ENCODE results near the gene KLRC3. TPM values are rescaled to one million over a fixed set of nuclear protein-coding genes. Genes with fewer than 3 reads are reported as not detected.

KLRC3 gene
- total RNA-seq, 2 experiments from 2014 or later = not detected

DNA sequence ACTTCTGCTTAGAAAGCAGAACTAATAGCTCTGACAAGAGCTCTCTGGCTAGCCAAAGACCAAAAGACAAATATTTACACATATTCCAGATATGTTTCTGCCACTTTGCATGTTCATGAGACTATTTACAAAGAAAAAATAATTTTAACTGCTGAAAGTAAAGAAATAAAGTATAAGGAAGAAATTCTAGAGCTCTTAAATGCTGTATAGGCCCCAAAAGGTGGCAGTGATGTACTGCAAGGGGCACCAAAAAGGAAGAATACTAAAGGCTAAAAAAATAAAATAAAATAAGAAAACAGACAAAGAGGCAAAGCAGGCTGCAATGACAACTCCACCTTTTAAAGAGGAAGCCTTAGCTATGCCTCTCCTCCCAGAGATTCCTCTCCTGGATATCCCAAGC is 53.5 kb downstream of the KLRC3 start:
- intact Hi-C loops (cut with DNase I, micrococcal nuclease) = loop anchor here in 1 of 2 experiments (10.0 kb wide), 1 partner anchor 622 kb away; no protein-coding TSS in a partner anchor
- H3K27me3 Mint-ChIP-seq = no peaks in the 10 kb centered on the region
- POLR2A ChIA-PET = interaction anchor here (0.6 kb wide), 1 partner anchor 244 kb away, joined by 4 read pairs; no protein-coding TSS in a partner anchor
- peaks cover 2% of the 10 kb centered on the region for H3K36me3 Mint-ChIP-seq (ENCODE audit: low read depth)
- no peak overlapping the region for H3K4me3 Mint-ChIP-seq
- DNase-seq (no peak), ATAC-seq (no peak)
- CTCF ChIA-PET = interaction anchor here (0.8 to 1.6 kb wide), 6 partner anchors 10 to 1168 kb away, joined by 3 to 4 read pairs (median 4); no protein-coding TSS in a partner anchor
- H3K9me3 Mint-ChIP-seq (ENCODE audit: low read depth) = peaks cover 4% of the 10 kb centered on the region
- no peak overlapping the region for H3K27ac Mint-ChIP-seq
- peaks cover 3% of the 10 kb centered on the region for H3K4me1 Mint-ChIP-seq

DNA sequence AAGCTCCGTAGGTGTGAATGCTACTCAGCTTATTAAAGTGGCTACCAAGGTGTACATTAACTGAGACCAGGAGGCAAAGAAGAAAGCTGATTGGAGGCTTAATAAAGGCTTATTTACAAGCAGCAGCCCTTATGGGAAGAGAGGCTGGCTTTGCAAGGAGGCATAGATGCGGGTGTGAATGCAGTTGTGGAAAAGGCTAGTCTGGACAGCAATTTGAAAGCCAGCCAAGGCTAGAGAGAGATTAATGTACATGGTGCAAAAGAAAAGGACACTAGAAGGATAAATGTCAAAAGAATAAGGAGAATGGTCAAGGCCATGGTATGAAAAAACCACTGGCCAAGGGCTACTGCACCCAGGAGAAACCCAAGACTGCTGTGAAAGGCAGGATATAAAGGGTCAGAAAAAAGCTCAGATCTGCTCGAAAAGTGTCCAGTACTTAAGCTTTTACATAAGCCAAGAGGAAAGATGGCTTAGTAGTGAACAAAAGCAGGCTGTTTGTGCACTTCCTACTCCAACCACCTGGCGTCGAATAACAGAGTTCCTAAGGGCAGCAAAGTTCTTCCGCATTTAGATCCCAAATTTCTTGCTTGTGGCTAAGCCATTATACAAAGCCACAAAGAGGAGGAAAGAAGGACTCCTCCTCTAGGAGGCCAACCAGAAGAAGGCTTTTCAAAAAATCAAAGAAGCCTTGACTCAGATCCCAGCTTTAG is 54.5 kb downstream of the KLRC3 start:
- no peak overlapping the region for H3K4me3 Mint-ChIP-seq
- no peaks in the 10 kb centered on the region for H3K27me3 Mint-ChIP-seq
- peaks cover 2% of the 10 kb centered on the region for H3K36me3 Mint-ChIP-seq (ENCODE audit: low read depth)
- ChIA-PET POLR2A (interaction anchor here (1.7 kb wide), 1 partner anchor 152 kb away, joined by 4 read pairs; no protein-coding TSS in a partner anchor), CTCF (interaction anchor here (0.6 to 1.5 kb wide), 6 partner anchors 11 to 852 kb away, joined by 3 read pairs; no protein-coding TSS in a partner anchor)
- H3K9me3 Mint-ChIP-seq (ENCODE audit: low read depth) = peaks cover 4% of the 10 kb centered on the region
- peaks cover 3% of the 10 kb centered on the region for H3K4me1 Mint-ChIP-seq
- no peak overlapping the region for H3K27ac Mint-ChIP-seq
- no peak for ATAC-seq
- DNase-seq = no peak
- intact Hi-C loops (cut with DNase I, micrococcal nuclease) = loop anchor here in 1 of 2 experiments (1.0 to 10.0 kb wide), 5 partner anchors 45 to 805 kb away; partner anchors contain the start of genes MAGOHB and SMIM10L1

DNA sequence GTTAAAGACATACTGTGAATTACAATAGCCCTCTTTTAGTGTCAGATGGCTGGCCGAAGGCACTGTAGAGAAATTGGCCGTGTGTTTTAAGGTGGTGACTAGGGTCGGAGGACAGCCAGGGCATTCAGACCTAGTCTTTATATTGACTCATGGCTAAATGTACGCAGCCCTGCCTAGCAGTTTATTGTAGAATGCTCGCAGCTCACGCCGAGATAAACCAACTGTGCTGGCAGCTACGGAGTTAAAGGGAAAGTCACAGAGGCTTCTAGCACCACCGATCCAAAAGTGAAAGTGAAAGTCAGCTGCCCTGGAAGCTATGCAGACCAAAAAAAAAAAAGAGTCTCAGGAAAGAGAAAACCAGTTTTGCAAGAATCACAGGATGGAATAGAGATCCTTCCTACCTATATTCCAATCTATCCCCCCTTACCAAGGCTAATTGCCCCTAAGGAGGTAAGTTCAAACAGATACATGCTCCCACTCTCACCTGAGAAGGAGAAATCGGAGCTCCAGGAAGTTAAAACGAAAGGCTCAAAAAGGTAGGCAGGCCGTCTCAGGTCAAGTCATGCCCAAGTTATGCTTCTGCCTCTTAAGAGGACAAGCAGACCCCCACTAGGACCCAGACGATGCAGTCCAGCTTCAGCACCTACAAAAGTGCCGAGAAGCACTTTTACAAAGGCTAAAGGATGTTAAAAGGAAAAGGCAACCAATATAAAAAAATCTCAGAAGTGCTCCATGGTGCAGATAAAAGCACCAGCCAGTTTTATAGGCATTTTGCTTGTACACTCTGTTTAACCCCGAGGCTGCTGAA is 55.4 kb downstream of the KLRC3 start:
- ChIA-PET CTCF (interaction anchor here (0.6 to 1.2 kb wide), 7 partner anchors 9 to 818 kb away, joined by 3 to 4 read pairs (median 3); no protein-coding TSS in a partner anchor), POLR2A (interaction anchor here (0.6 to 1.7 kb wide), 2 partner anchors 43 to 152 kb away, joined by 4 read pairs; no protein-coding TSS in a partner anchor)
- Mint-ChIP-seq H3K27ac (no peak overlapping the region), H3K27me3 (no peaks in the 10 kb centered on the region), H3K36me3 (ENCODE audit: low read depth) (peaks cover 2% of the 10 kb centered on the region), H3K4me1 (peaks cover 3% of the 10 kb centered on the region), H3K4me3 (no peak overlapping the region), H3K9me3 (ENCODE audit: low read depth) (peaks cover 4% of the 10 kb centered on the region)
- intact Hi-C loops (cut with DNase I, micrococcal nuclease) = loop anchor here in 1 of 2 experiments (1.0 to 10.0 kb wide), 6 partner anchors 44 to 806 kb away; partner anchors contain the start of genes MAGOHB and SMIM10L1
- peak; percentile 84 for ATAC-seq
- DNase-seq = peak; percentile 76

DNA sequence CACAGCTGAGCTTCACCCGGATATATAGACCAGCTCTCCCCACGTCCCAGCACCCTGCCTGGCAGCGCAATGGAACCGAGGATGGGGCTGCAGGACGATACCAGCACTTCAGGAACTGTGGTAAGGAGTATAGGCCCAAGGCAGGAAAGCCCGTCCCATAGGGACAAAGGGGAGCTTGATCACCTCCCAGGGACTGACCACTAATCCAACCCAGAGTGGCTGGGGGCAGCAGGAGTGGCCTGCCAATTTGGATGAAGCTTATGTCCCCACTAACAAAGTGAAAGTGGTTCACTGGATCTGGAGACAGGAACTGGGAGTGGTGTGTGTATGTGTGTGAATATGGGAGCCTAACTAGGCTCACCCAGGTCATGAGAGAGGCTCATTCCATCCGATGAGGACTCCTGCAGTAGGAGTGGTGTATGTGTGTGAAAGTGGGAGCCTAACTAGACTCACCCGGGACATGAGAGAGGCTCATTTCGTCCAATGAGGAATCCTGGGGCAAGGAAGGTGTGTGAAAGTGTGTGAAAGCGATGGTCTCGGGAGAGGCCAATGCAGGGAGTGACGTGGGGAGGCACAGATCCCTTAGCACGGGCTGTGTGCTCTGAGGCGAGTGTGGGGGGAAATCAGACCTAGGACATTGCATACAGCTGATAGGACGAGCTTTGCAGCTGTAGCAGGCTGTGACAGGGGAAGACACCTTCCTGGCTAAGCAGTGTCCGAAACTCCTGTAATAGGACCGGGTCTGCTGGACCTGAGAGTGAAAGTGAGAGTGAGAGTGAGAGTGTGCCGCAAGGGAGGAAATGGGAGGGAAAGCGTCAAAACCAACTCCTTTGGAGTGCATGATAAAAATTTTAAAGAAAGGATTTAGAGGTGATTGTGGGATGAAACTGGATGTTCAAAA is 56.2 kb downstream of the KLRC3 start:
- intact Hi-C loops (cut with DNase I, micrococcal nuclease) = loop anchor here in 1 of 2 experiments (1.0 to 10.0 kb wide), 3 partner anchors 43 to 619 kb away; no protein-coding TSS in a partner anchor
- H3K4me3 Mint-ChIP-seq = no peak overlapping the region
- peak; percentile 38 for DNase-seq
- peaks cover 2% of the 10 kb centered on the region for H3K36me3 Mint-ChIP-seq (ENCODE audit: low read depth)
- ChIA-PET CTCF (interaction anchor here (0.6 to 1.2 kb wide), 2 partner anchors 34 to 154 kb away, joined by 3 read pairs; no protein-coding TSS in a partner anchor), POLR2A (interaction anchor here (0.6 to 1.7 kb wide), 2 partner anchors 43 to 151 kb away, joined by 4 read pairs; no protein-coding TSS in a partner anchor)
- peaks cover 4% of the 10 kb centered on the region for H3K4me1 Mint-ChIP-seq
- H3K27ac Mint-ChIP-seq = no peak overlapping the region
- H3K9me3 Mint-ChIP-seq (ENCODE audit: low read depth) = peaks cover 4% of the 10 kb centered on the region
- peak; percentile 63 for ATAC-seq
- no peaks in the 10 kb centered on the region for H3K27me3 Mint-ChIP-seq

- Mint-ChIP-seq H3K9me3 (ENCODE audit: low read depth) (peaks cover 4% of the 10 kb centered on the region), H3K27me3 (no peaks in the 10 kb centered on the region), H3K36me3 (ENCODE audit: low read depth) (peaks cover 2% of the 10 kb centered on the region), H3K4me1 (peaks cover 2% of the 10 kb centered on the region), H3K4me3 (no peak overlapping the region), H3K27ac (no peak overlapping the region)
- DNase-seq = no peak
- ChIA-PET CTCF (no interaction called here), POLR2A (no interaction called here)
- no peak for ATAC-seq
- intact Hi-C loops (cut with DNase I, micrococcal nuclease) = loop anchor here in 1 of 2 experiments (10.0 kb wide), 1 partner anchor 619 kb away; no protein-coding TSS in a partner anchor
These were observed 56.8 kb downstream of the KLRC3 start for GRCh38 chr12:10363658-10363913.

- CTCF ChIA-PET = no interaction called here
- ATAC-seq (no peak), DNase-seq (no peak)
- H3K4me3 Mint-ChIP-seq = no peak overlapping the region
- H3K4me1 Mint-ChIP-seq = peaks cover 2% of the 10 kb centered on the region
- peaks cover 2% of the 10 kb centered on the region for H3K36me3 Mint-ChIP-seq (ENCODE audit: low read depth)
- POLR2A ChIA-PET = no interaction called here
- no peak overlapping the region for H3K27ac Mint-ChIP-seq
- intact Hi-C loops (cut with DNase I, micrococcal nuclease) = loop anchor here in 1 of 2 experiments (10.0 kb wide), 1 partner anchor 618 kb away; no protein-coding TSS in a partner anchor
- H3K27me3 Mint-ChIP-seq = no peaks in the 10 kb centered on the region
- peaks cover 2% of the 10 kb centered on the region for H3K9me3 Mint-ChIP-seq (ENCODE audit: low read depth)
These were observed 57.4 kb downstream of the KLRC3 start for GRCh38 chr12:10362828-10363657.

DNA sequence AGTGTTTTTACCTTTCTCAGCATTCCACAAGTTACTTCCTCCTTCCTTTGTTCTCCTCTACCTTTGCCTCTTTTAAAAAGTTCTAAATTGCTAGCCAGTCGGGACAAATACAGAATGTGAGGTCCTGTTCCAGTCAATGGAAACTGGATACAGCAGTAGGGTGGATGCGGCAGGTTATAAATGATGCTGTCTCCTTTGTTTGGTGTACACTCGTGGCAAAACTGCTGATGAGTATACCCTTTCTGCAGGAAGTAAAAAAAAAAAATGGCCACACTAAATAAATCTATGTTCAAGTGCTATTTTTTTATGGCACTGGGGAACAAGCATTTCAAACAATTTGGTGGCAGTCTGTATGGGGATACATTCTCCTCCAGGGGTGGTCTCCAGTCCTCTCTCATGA is 58.1 kb downstream of the KLRC3 start:
- intact Hi-C loops (cut with DNase I, micrococcal nuclease) = loop anchor here in 1 of 2 experiments (10.0 kb wide), 1 partner anchor 618 kb away; no protein-coding TSS in a partner anchor
- Mint-ChIP-seq H3K4me3 (no peak overlapping the region), H3K36me3 (ENCODE audit: low read depth) (no peaks in the 10 kb centered on the region), H3K4me1 (peaks cover 2% of the 10 kb centered on the region), H3K9me3 (ENCODE audit: low read depth) (no peaks in the 10 kb centered on the region), H3K27ac (no peak overlapping the region), H3K27me3 (no peaks in the 10 kb centered on the region)
- ChIA-PET POLR2A (no interaction called here), CTCF (no interaction called here)
- ATAC-seq (no peak), DNase-seq (no peak)

Other genes with a start within 250 kb of the KLRC3 start
- gene OLR1, start 248.5 kb downstream of the KLRC3 start, total RNA-seq = not detected
- gene TMEM52B, start 241.6 kb downstream of the KLRC3 start, total RNA-seq = not detected
- 1 to 10 TPM; 2.3 to 2.9 TPM for gene GABARAPL1, start 207.7 kb downstream of the KLRC3 start, total RNA-seq
- under 1 TPM; 0.05 to 0.28 TPM for gene KLRD1, start 112.7 kb downstream of the KLRC3 start, total RNA-seq
- gene KLRK1, start 30.6 kb downstream of the KLRC3 start, total RNA-seq = not detected
- gene KLRC4, start 10.8 kb downstream of the KLRC3 start, total RNA-seq = not detected
- gene KLRC2, start 15.4 kb upstream of the KLRC3 start, total RNA-seq = not detected
- gene KLRC1, start 32.8 kb upstream of the KLRC3 start, total RNA-seq = under 1 TPM in 1 of 2 experiments, not detected in 1; 0.21 TPM
- 1 to 10 TPM; 1.3 to 1.8 TPM for gene EIF2S3B, start 85.3 kb upstream of the KLRC3 start, total RNA-seq
- gene MAGOHB, start 193.0 kb upstream of the KLRC3 start, total RNA-seq = 10 to 100 TPM; 66.3 to 89.3 TPM